HepG2 (cell line): ENCODE results near the gene REEP6. TPM values are rescaled to one million over a fixed set of nuclear protein-coding genes. Genes with fewer than 3 reads are reported as not detected.

ENCODE experiments used
- ARNT ChIP-seq: fragments of 450-650 bp; IDR thresholded peaks from 2 replicates; pipeline ENCODE4 v1.6.1; 2017
- CAMTA2 ChIP-seq: sonication (generic); formaldehyde crosslinking; IDR thresholded peaks from 2 replicates; pipeline ENCODE4 v1.4.0; 2020; ENCODE audit warnings: mild to moderate bottlenecking, missing genetic modification reagents, borderline replicate concordance
- CENPT ChIP-seq: sonication (generic); formaldehyde crosslinking; IDR thresholded peaks from 2 replicates; pipeline ENCODE4 v1.8.0; 2022; ENCODE audit warnings: low read depth, mild to moderate bottlenecking, moderate library complexity, missing genetic modification reagents
- ESRRA ChIP-seq: sonication (generic); formaldehyde crosslinking; IDR thresholded peaks from 2 replicates; pipeline ENCODE4 v1.5.1; 2020; ENCODE audit warnings: mild to moderate bottlenecking, low read depth, missing genetic modification reagents
- HMGA1 ChIP-seq: sonication (generic); formaldehyde crosslinking; conservative IDR thresholded peaks from 2 replicates; pipeline ENCODE4 v1.4.0; 2020; ENCODE audit warnings: missing genetic modification reagents
- KDM6A ChIP-seq: IDR thresholded peaks from 2 replicates; pipeline ENCODE4 v1.6.1; 2016; ENCODE audit warnings: low read depth
- NFE2L1 ChIP-seq: sonication (generic); formaldehyde crosslinking; IDR thresholded peaks from 2 replicates; pipeline ENCODE4 v1.4.0; 2020; ENCODE audit warnings: missing genetic modification reagents, mild to moderate bottlenecking, borderline replicate concordance
- NFKBIZ ChIP-seq: IDR thresholded peaks from 2 replicates; pipeline ENCODE4 v1.6.1; 2018; ENCODE audit warnings: missing genetic modification reagents, missing compliant biosample characterization
- SMARCE1 ChIP-seq: fragments of 450-650 bp; IDR thresholded peaks from 2 replicates; pipeline ENCODE4 v1.6.1; 2017; ENCODE audit warnings: borderline replicate concordance
- SRSF9 ChIP-seq: fragments of 200-400 bp; formaldehyde crosslinking; IDR thresholded peaks from 2 replicates; pipeline ENCODE4 v1.6.1; 2018; ENCODE audit warnings: borderline replicate concordance, mild to moderate bottlenecking, low read depth, low read length; ENCODE audit not compliant: insufficient read depth, poor library complexity, severe bottlenecking
- ZHX2 ChIP-seq, 2 experiments: sonication (generic) in 1 of 2; formaldehyde crosslinking in 1 of 2; IDR thresholded peaks; 2 replicates each; pipeline versions ENCODE4 v1.6.1 to v1.9.0; 2014 to 2022; ENCODE audit warnings: antibody characterized with exemption in 1 of 2, borderline replicate concordance in 1 of 2, inconsistent platforms in 1 of 2, low read depth in 1 of 2, missing genetic modification reagents in 1 of 2
- ZNF142 ChIP-seq: sonication (generic); formaldehyde crosslinking; IDR thresholded peaks from 2 replicates; pipeline ENCODE4 v1.4.0; 2020; ENCODE audit warnings: missing genetic modification reagents
- ZNF20 ChIP-seq: sonication (generic); formaldehyde crosslinking; IDR thresholded peaks from 2 replicates; pipeline ENCODE4 v1.4.0; 2020; ENCODE audit warnings: mild to moderate bottlenecking, moderate library complexity, missing genetic modification reagents
- ZNF296 ChIP-seq: sonication (generic); formaldehyde crosslinking; conservative IDR thresholded peaks from 2 replicates; pipeline ENCODE4 v1.5.0; 2020; ENCODE audit warnings: mild to moderate bottlenecking, missing genetic modification reagents
- ZNF772 ChIP-seq: sonication (generic); formaldehyde crosslinking; IDR thresholded peaks from 2 replicates; pipeline ENCODE4 v1.5.0; 2020; ENCODE audit warnings: mild to moderate bottlenecking, missing genetic modification reagents
- ZSCAN22 ChIP-seq: sonication (generic); formaldehyde crosslinking; IDR thresholded peaks from 2 replicates; pipeline ENCODE4 v1.4.0; 2020; ENCODE audit warnings: mild to moderate bottlenecking, missing genetic modification reagents
- polyA plus RNA-seq, 8 experiments: library from polyadenylated mRNA; depleted of rRNA in 3 of 8; stranded (reverse) in 7 of 8; unstranded in 1 of 8; fragments of >200 nt; fragmentation: Illumina TruSeq in 4 of 8; extraction: Trizol in 4 of 8; gene quantifications; 2 replicates each; pipeline versions ENCODE4 v1.2.1 to v1.2.3, GENCODE V29; 2011 to 2016; ENCODE audit warnings: low read depth in 4 of 8, missing spikeins in 1 of 8, mixed read lengths in 1 of 8; ENCODE audit not compliant: insufficient read depth in 1 of 8
- total RNA-seq, 5 experiments: library from RNA; depleted of rRNA; stranded (reverse); fragments of >200 nt; fragmentation: Illumina TruSeq; extraction: Trizol; gene quantifications; 2 replicates each; pipeline ENCODE4 v1.2.3, GENCODE V29; 2016; ENCODE audit warnings: low read depth in 1 of 5
- TF ChIP-seq, protein P1 (sequence below): sonication (generic); formaldehyde crosslinking; IDR thresholded peaks from 2 replicates; pipeline ENCODE4 v1.4.0; 2020; ENCODE audit warnings: missing genetic modification reagents

Gene REEP6
- total and polyA plus RNA-seq, 2 of the 13 experiments (the other 11 are each of a cell fraction or from before 2014, with no cell fraction given) = 10.0 to 28.8 TPM

DNA sequence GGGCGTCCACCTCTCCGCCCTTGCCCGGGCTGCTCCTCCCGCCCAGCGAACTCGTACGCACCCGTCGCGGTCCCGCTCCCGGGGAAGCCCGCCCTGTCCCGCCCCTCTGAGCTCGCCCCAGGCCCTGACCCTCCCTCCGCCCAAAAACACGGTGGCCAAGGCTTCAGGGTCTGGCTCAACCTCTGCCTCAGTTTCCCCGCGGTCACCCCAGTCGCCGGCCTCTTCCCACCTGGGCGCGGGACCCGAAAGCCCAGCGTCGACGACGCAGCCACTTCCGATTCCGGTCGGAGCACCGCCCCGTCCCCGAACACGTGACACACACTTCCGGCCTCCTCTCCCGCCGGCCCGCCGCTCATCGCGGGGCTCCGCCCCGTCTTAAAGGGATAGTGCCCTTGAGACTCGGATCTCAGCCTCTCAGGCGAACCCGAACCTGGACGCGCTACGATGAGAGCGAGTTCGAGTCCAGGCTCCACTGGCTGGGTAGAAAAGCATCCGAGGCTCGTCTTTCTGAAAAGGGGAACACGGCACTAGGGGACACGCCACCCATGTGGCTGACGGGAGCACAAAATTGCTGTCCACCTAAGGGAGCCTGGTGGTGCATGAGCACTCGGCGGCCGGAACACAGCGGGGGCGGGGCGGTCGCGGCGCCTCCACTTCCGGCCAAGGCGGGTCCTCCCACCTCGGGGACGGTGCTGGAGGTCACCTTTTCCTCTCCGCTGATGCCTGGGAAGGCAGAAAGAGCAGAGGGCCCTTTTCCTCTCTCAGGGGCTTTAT is 11.9 kb upstream of the REEP6 start, which contains the start of gene C19orf25 (continued):
- TF ChIP-seq SRSF9 (no peak), ZNF142 (CRISPR knock-in tag) (peak; percentile 74), ZHX2 (IDR thresholded peaks at IDR 0.05; ENCODE audit: low read depth) (peak; percentile 55; the same call in 1 of the 2 replicates), ZHX2 (CRISPR knock-in tag; IDR thresholded peaks at IDR 0.05; ENCODE audit: borderline replicate concordance) (no peak), HMGA1 (no peak), SMARCE1 (no peak), ZNF296 (CRISPR knock-in tag) (no peak), CAMTA2 (CRISPR knock-in tag) (0 out of 2 replicates have a peak, but pooled peaks have one; percentile 62), NFE2L1 (CRISPR knock-in tag) (no peak), ZNF772 (CRISPR knock-in tag) (peak; percentile 37; the same call in 1 of the 2 replicates), ZNF20 (no peak), KDM6A (no peak), ZSCAN22 (no peak), NFKBIZ (CRISPR knock-in tag) (no peak), CENPT (CRISPR knock-in tag) (no peak), ESRRA (CRISPR knock-in tag) (peak; percentile 91), ARNT (no peak)
- TF ChIP-seq, protein P1, sequence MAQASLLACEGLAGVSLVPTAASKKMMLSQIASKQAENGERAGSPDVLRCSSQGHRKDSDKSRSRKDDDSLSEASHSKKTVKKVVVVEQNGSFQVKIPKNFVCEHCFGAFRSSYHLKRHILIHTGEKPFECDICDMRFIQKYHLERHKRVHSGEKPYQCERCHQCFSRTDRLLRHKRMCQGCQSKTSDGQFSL (CRISPR knock-in tag) = no peak
